GM21360 (cell line): ENCODE results near the gene PTPN22.
A peak's percentile ranks its signal among the peaks of the same experiment; 100 is the strongest.

Experiments used
- ATAC-seq: cut with Tn5 transposase; IDR thresholded peaks from one replicate; pipeline ENCODE4 v1.9.1; 2021; ENCODE audit warnings: mild to moderate bottlenecking, moderate library complexity; ENCODE audit not compliant: unreplicated experiment

The PTPN22 gene

GRCh38 chr1:113871597-113872113, at the start of gene PTPN22:
TSS of gene PTPN22 (minus strand) at chr1:113871712.
- peak; percentile 89 for ATAC-seq

DNA sequence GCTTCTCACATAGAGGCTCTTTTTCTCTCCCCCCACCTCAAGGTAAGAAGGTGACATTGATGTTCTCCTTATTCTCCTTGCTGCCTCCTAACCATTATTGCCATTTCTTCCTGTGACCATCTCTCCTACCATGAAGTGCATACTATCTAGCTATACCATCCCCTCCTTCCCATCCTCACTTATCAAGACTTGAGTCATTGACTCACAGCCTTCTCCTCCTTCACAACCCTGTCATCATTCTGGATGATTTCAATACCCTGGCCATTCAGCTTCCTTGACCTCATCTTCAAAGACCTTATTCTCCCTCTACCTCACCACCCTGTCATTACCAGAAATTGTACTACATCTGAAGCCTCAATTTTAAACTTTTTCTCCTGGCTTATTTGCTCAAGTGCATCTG, 46.7 kb upstream of the PTPN22 start:
- no peak for ATAC-seq

DNA sequence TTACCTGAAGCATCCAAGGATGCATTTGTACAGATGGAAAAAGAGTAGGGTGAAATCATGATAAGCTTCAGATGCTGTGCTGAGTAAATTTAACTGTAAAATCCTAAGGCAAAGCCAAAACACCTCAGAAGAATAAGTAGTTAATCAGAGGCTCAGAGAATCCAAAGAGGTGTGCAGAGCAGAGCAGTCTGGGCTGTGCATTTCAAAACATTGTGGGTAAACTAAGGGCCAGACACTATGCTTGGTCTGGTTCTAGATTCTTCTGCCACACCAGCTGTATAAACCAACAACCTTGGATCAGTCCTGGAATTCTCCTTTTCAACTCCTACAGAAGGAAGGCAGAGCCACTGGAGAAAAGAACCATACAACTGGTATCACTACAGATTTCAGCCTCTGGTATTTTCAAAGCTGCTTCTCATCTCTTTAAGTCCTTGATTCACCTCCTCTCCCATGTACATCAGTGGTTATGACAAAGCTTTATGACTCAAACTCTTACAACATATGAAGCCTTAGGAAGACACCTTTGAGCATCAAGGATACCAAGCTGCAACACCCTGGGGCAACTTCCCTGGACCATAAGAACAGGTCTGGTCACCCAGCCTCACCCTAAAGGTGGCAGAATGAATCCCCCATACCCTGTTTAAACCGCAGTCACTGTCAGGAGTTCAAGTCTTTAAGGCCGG, 46.0 kb upstream of the PTPN22 start:
- no peak for ATAC-seq

- no peak for ATAC-seq
Measured at GRCh38 chr1:113916974-113917373, 45.5 kb upstream of the PTPN22 start.

DNA sequence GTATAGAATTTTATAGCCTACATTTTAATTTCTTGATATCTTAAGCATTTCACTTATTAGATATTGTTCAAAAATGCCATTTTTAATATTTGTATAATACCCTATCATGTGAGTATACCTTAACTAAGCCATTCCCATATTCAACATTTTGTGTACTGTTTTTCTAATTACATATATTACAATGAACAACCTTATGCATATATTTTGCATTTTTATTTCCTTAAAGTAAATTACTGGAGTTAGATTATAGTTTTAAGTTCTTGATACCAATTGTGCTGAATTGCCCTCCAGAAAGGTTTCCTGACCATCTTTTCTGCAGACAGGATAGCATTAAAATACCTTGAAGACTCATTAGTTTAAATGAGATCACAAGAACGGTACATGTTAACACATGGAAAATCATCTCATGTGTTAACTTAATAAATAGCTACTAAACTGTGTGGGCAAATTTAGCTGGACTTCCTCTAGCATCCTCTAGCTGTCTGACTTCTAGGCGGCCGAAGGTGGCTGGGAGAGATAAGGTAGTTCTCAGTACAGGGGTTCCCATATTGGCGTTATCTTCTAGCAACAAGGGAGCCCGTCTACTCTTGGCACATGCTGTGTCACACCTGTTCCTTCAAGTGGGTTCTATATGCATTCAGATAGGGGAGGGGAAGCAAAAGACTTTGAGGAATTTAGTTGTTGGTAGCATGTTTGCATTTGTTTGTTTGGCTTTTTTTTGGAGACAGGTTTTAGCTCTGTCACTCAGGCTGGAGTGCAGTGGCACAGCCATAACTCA, 42.6 kb upstream of the PTPN22 start:
- no peak for ATAC-seq

DNA sequence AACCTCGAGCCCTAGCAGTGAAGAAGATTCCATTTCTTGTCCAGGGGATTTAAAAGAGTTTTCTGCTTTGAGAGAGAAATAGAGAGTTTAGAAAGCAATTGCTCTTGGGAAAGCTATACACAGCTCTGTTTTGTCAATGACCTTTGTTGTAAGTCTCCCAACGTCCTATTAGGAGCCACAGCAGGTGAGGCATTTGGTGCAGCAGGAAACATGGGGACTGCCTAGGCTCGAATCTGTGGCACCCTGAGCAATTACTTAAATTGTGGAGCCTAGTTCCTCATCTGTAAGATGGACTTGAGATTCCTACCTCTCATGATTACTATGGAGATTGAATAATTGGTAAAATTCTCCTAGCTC, 41.8 kb upstream of the PTPN22 start:
- no peak for ATAC-seq

DNA sequence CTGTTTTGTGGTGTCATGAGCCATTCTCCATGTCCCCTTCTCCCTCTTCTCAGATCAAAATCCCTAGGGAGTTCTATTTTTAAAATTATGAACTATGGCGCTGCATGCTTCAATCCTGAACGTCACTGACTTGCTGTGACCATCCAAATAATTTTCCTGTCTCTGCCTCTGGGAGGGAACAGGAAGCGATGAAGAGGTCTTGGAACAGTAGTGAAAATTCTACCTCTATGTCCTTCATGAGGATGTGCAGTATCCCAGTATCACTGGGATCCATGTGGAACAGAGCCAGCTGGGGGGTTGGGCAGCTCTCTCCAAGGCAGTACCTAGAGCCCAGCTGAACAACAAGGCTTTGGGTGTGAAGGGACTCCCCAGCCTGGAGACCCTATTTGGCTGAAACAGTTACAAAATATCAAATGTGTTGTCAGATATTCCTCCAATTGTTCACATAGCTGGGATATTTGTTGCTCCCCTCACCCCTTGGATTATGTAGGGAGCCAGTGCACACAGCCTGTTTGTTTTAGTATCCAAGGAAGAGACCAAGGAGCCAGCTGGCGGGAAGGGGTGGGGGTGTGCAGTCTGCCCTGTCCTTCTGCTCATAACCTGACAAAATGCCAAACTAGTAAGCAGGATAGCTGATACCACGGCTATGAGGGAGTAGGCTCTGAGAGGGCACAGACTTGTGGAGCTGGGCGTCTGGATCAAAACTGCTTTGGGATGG, 41.2 kb upstream of the PTPN22 start:
- no peak for ATAC-seq

- ATAC-seq, result peak; percentile 7
Measured at GRCh38 chr1:113905435-113905861, 33.9 kb upstream of the PTPN22 start.

DNA sequence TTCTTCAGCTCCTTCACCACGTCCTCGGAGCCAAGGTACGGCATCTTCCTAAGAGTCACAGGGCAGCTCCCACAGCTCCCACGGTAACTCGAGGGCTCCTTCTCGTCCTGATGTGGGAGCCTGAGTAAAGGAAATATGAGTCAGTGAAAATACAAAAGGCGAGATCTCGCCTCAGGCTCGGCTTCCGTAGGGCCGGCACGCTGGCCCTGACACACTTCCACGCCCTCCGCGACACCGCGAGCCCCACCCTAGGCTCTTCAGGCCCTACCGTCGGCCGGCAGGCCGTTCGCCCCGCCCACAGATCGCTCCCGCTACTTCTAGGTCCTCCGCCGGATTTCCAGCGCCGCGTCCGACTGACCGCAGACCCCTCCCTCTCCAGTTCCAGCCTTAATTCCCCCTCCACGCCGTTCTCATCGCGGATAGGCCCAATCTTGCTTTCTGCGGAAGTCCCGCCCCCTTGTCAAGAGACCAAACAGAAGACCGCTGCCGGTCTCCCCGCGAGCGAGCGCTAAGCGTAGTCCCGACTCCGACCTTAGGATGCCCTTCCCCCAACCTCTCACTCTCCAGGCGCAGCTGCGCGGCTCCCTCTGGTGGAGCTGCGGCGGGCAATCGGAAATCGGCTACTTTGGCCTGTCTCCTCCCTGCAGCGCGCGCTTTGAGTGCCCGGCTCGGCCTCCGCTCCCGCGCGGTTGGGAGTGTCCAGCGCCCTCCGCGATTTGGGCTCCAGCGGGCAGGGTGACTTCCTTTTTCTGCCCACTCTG, 33.3 kb upstream of the PTPN22 start, which contains the start of the genes AP4B1 and DCLRE1B:
Gene AP4B1, minus strand, starts transcription at position 126 of the 761 bp plus-strand sequence. Its CDS starts 82 bp downstream, at position 44.
Gene DCLRE1B, plus strand, starts transcription at position 653 of the 761 bp plus-strand sequence. CDS start 261 bp downstream, outside the sequence.
- peak; percentile 88 for ATAC-seq

- ATAC-seq, result peak; percentile 14
Measured at GRCh38 chr1:113904293-113904673, 32.8 kb upstream of the PTPN22 start.

DNA sequence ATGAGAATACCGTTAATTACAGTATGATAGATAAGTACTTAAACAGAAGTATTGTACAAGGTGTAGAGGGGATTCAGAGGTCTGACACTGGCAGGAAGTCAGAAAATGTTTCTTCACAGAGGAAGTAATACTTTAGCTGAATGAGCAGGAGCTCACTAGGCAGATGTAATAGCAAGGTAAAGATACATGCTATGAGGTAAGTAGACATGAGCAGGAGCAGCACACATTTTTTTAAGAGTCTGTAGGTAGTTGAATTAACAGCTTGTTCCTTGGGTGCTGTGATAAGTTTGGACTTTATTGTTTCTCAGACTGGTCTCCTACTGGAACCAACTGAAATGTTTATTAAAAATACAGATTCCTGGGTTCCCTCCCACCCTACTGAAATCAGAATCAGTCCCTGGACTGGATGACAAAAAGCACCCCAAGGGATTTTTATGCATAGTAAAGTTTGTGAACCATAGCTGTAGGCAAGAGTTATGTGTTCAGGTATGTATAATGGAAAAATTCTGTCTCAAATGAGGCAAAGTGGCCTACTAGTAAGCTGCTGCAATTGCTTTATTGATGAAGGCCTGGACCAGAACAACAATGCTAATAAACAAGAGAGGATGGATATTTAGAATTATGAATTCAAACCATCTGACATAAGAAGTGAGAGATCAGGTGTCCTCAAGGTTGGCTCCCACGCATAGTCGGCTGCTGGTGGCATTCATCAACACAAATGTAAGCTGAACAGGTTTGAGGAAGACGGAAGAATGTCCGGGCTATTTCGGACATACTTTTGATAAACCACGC, 32.2 kb upstream of the PTPN22 start:
- no peak for ATAC-seq

GRCh38 chr1:113901191-113901590, 29.7 kb upstream of the PTPN22 start:
- ATAC-seq, result no peak

- ATAC-seq, result no peak
Measured at GRCh38 chr1:113899111-113899510, 27.6 kb upstream of the PTPN22 start.

DNA sequence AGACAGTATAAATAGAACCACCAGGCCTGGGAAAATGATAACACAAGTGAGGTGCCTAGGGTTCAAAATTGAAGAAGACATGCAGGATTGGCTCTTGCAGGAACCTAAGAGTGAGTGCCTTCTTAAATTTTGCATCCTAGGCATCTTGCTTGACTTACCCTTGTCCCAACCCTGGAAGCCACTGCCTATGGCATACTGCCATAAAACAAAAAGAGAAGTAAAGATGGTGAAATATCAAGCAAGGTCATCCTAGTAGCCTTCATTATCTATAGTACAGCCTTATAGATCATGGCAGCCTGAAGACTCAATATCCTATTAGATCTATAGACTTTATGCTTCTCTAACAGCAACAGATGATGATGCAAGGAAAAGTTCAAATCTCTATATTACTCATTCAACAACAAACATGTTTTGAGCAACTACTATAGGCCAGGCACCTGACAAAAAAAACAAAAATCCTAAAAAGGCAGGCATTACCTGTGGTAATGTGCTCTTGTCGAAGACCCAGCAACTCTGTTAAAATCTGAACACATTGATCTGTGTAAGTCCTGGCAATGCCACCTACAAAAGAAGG, 26.8 kb upstream of the PTPN22 start:
- no peak for ATAC-seq

DNA sequence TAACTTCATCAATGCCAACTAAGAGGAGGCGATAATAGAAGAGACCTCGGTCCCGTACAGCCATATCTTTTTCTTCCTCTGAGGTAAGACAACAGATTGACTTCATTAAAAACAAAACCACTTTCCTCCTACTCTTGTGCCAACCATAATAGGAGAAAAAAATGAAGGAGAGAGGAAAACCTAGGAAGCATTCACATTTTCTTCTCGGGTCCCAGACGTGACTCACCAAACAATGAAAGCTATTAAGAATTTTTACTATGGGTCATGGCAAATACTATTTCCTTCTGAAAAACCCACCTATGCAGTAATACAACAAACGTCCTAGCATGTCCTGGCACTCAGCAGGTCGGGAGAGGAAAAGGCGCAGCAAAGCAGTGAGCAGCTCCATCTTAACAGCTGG, 24.4 kb upstream of the PTPN22 start:
- no peak for ATAC-seq

- ATAC-seq, result no peak
Measured at GRCh38 chr1:113895098-113895497, 23.6 kb upstream of the PTPN22 start.

GRCh38 chr1:113893267-113893666, 21.8 kb upstream of the PTPN22 start:
- no peak for ATAC-seq

GRCh38 chr1:113891631-113892220, 20.2 kb upstream of the PTPN22 start:
- no peak for ATAC-seq

DNA sequence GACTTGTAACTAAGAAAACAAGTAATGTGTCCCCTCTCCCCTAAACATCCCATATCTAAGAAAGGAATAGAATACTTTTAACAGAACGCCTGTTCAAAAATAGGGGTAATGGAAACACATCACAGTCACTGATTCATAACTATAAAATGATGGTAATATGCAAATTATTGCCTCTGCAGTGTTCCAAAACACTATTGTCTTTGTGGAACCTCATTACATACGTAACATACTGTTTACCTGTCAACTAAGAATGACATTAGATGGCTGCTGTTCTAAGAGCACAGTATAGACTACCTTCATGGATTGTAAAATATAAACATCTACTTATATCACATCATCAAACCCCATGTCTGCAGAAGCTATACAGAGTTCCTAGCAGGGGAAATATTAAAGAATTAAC, 19.3 kb upstream of the PTPN22 start:
- ATAC-seq, result no peak
